GM12878 (cell line): ENCODE results near the gene A1BG. TPM values are rescaled to one million over a fixed set of nuclear protein-coding genes. Genes with fewer than 3 reads are reported as not detected.

Experiments
- ATF7 ChIP-seq: fragments of 450-650 bp; IDR thresholded peaks from 2 replicates; pipeline ENCODE4 v1.6.1; 2016; ENCODE audit warnings: low read depth, mild to moderate bottlenecking
- EZH2 ChIP-seq: IDR thresholded peaks from 2 replicates; pipeline ENCODE4 v1.6.1; 2012; ENCODE audit warnings: low read depth, mild to moderate bottlenecking, control low read depth, inconsistent platforms, low read length, borderline replicate concordance; ENCODE audit not compliant: control insufficient read depth
- HDAC6 ChIP-seq: fragments of 200-600 bp; sonication (generic); IDR thresholded peaks from one replicate; pipeline ENCODE4 v1.8.0; 2017; ENCODE audit warnings: antibody characterized with exemption; ENCODE audit not compliant: unreplicated experiment
- HDGF ChIP-seq: fragments of 450-650 bp; IDR thresholded peaks from 2 replicates; pipeline ENCODE4 v1.6.1; 2016; ENCODE audit warnings: antibody characterized with exemption
- KLF5 ChIP-seq: fragments of 450-650 bp; IDR thresholded peaks from 2 replicates; pipeline ENCODE4 v1.6.1; 2014; ENCODE audit warnings: mild to moderate bottlenecking; ENCODE audit not compliant: partially characterized antibody
- MEF2B ChIP-seq: fragments of 450-650 bp; IDR thresholded peaks from 2 replicates; pipeline ENCODE4 v1.6.1; 2018; ENCODE audit warnings: mild to moderate bottlenecking, moderate library complexity; ENCODE audit not compliant: partially characterized antibody, poor library complexity, severe bottlenecking
- MTA2 ChIP-seq: fragments of 450-650 bp; IDR thresholded peaks from 2 replicates; pipeline ENCODE4 v1.6.1; 2016; ENCODE audit warnings: low read depth, mild to moderate bottlenecking, moderate library complexity
- NFYA ChIP-seq: IDR thresholded peaks from 2 replicates; pipeline ENCODE4 v1.6.1; 2011; ENCODE audit warnings: low read depth, mild to moderate bottlenecking, low read length, improper control_type of control experiment, borderline replicate concordance
- RAD51 ChIP-seq: fragments of 450-650 bp; IDR thresholded peaks from 2 replicates; pipeline ENCODE4 v1.6.1; 2016; ENCODE audit warnings: moderate library complexity, mild to moderate bottlenecking, inconsistent platforms
- ZNF622 ChIP-seq: fragments of 450-650 bp; IDR thresholded peaks from 2 replicates; pipeline ENCODE4 v1.6.1; 2017; ENCODE audit warnings: mild to moderate bottlenecking, inconsistent platforms
- ZZZ3 ChIP-seq: IDR thresholded peaks from 2 replicates; pipeline ENCODE4 v1.6.1; 2011; ENCODE audit warnings: low read depth; ENCODE audit not compliant: control insufficient read depth, insufficient read length
- polyA plus RNA-seq, 11 experiments: library from polyadenylated mRNA; depleted of rRNA in 4 of 11; unstranded in 6 of 11; stranded (reverse) in 5 of 11; fragments of >200 nt; fragmentation: Nextera tagmentation in 4 of 11; fragmentation: Illumina TruSeq in 1 of 11; extraction: Ambion mirVana in 4 of 11; extraction: Trizol in 1 of 11; gene quantifications; 1 replicate in 1 of 11; 2 replicates in 10 of 11; pipeline versions ENCODE4 v1.2.1 to v1.2.3, GENCODE V29; 2011 to 2016; ENCODE audit warnings: inconsistent platforms in 2 of 11, missing spikeins in 2 of 11, low read depth in 1 of 11
- total RNA-seq, 4 experiments: library from RNA; depleted of rRNA in 3 of 4; stranded (reverse); fragments of >200 nt in 3 of 4; fragmentation: Illumina TruSeq in 1 of 4; extraction: Trizol in 1 of 4; gene quantifications; 2 replicates each; pipeline versions ENCODE4 v1.2.1 to v1.2.3, GENCODE V29; 2013 to 2021
- TF ChIP-seq, protein P1 (sequence below): fragments of 450-650 bp; IDR thresholded peaks from 2 replicates; pipeline ENCODE4 v1.6.1; 2017; ENCODE audit warnings: mild to moderate bottlenecking, moderate library complexity
- TF ChIP-seq, protein P2 (sequence below): IDR thresholded peaks from 2 replicates; pipeline ENCODE4 v1.6.1; 2012; ENCODE audit warnings: low read depth, low read length, improper control_type of control experiment
- TF ChIP-seq, protein P3 (sequence below): fragments of 450-650 bp; formaldehyde crosslinking; IDR thresholded peaks from 2 replicates; pipeline ENCODE4 v1.4.0; 2020; ENCODE audit warnings: mild to moderate bottlenecking, moderate library complexity
- TF ChIP-seq, protein P4 (sequence below): IDR thresholded peaks from 2 replicates; pipeline ENCODE4 v1.6.1; 2012; ENCODE audit warnings: low read depth, low read length, improper control_type of control experiment
- TF ChIP-seq, protein P5 (sequence below): fragments of 450-650 bp; formaldehyde crosslinking; IDR thresholded peaks from 2 replicates; pipeline ENCODE4 v1.4.0; 2022; ENCODE audit warnings: mild to moderate bottlenecking, moderate library complexity

A1BG gene
- total and polyA plus RNA-seq, 10 of the 15 experiments (the other 5 are each of a cell fraction or from before 2014, with no cell fraction given), result 0.34 to 29.6 (median 11.8) TPM

DNA sequence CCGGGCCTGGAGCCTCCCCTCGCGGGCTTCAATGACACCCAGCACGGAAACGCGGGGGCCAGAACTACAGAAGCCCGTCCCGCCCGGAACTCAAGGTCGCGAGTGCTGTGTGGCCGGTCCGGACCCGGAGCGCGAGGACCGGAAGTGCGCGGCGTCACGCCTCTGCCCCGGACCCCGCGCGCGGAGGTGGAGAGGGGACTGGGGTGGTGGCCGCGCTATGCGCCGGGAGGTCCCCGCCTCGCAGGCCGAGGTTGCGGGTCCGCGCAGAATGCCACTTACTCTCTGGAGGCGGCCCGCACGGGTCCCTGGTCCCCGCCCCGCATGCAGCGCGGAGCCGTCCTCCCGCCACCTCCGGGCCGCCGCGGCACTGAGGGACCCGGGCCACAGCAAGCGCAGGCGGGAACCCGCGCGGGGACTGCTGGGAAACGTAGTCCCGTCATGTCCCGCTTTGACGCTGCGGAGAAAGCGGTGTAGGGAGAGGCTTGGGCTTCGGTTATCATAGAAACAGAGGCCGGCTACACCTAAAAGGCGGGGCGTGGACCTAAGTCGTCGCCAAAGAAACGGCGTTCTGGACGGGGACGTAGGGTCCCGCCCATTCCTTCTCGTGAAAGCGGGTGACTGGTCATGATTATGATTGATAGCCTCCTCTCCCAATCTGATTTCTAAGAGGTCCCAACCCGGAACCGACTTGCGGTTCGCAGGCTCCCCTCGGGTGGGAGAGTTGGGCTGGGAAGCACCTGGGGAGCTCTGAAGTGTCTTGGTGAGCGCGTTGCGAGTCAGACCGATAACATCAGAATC lies 27.6 kb upstream of the A1BG start, which contains the start of gene ZNF837 (continued):
- TF ChIP-seq, protein P1, sequence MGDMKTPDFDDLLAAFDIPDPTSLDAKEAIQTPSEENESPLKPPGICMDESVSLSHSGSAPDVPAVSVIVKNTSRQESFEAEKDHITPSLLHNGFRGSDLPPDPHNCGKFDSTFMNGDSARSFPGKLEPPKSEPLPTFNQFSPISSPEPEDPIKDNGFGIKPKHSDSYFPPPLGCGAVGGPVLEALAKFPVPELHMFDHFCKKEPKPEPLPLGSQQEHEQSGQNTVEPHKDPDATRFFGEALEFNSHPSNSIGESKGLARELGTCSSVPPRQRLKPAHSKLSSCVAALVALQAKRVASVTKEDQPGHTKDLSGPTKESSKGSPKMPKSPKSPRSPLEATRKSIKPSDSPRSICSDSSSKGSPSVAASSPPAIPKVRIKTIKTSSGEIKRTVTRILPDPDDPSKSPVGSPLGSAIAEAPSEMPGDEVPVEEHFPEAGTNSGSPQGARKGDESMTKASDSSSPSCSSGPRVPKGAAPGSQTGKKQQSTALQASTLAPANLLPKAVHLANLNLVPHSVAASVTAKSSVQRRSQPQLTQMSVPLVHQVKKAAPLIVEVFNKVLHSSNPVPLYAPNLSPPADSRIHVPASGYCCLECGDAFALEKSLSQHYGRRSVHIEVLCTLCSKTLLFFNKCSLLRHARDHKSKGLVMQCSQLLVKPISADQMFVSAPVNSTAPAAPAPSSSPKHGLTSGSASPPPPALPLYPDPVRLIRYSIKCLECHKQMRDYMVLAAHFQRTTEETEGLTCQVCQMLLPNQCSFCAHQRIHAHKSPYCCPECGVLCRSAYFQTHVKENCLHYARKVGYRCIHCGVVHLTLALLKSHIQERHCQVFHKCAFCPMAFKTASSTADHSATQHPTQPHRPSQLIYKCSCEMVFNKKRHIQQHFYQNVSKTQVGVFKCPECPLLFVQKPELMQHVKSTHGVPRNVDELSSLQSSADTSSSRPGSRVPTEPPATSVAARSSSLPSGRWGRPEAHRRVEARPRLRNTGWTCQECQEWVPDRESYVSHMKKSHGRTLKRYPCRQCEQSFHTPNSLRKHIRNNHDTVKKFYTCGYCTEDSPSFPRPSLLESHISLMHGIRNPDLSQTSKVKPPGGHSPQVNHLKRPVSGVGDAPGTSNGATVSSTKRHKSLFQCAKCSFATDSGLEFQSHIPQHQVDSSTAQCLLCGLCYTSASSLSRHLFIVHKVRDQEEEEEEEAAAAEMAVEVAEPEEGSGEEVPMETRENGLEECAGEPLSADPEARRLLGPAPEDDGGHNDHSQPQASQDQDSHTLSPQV, result no peak
- TF ChIP-seq HDAC6, result no peak
- TF ChIP-seq, protein P2, sequence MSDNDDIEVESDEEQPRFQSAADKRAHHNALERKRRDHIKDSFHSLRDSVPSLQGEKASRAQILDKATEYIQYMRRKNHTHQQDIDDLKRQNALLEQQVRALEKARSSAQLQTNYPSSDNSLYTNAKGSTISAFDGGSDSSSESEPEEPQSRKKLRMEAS, result peak; percentile 47; the same call in 1 of the 2 replicates
- TF ChIP-seq MEF2B, result peak; percentile 56
- no peak for TF ChIP-seq RAD51
- TF ChIP-seq NFYA, result peak; percentile 41; the same call in 1 of the 2 replicates
- TF ChIP-seq KLF5, result peak; percentile 78
- TF ChIP-seq, protein P3, sequence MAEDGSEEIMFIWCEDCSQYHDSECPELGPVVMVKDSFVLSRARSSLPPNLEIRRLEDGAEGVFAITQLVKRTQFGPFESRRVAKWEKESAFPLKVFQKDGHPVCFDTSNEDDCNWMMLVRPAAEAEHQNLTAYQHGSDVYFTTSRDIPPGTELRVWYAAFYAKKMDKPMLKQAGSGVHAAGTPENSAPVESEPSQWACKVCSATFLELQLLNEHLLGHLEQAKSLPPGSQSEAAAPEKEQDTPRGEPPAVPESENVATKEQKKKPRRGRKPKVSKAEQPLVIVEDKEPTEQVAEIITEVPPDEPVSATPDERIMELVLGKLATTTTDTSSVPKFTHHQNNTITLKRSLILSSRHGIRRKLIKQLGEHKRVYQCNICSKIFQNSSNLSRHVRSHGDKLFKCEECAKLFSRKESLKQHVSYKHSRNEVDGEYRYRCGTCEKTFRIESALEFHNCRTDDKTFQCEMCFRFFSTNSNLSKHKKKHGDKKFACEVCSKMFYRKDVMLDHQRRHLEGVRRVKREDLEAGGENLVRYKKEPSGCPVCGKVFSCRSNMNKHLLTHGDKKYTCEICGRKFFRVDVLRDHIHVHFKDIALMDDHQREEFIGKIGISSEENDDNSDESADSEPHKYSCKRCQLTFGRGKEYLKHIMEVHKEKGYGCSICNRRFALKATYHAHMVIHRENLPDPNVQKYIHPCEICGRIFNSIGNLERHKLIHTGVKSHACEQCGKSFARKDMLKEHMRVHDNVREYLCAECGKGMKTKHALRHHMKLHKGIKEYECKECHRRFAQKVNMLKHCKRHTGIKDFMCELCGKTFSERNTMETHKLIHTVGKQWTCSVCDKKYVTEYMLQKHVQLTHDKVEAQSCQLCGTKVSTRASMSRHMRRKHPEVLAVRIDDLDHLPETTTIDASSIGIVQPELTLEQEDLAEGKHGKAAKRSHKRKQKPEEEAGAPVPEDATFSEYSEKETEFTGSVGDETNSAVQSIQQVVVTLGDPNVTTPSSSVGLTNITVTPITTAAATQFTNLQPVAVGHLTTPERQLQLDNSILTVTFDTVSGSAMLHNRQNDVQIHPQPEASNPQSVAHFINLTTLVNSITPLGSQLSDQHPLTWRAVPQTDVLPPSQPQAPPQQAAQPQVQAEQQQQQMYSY, result no peak
- TF ChIP-seq, protein P4, sequence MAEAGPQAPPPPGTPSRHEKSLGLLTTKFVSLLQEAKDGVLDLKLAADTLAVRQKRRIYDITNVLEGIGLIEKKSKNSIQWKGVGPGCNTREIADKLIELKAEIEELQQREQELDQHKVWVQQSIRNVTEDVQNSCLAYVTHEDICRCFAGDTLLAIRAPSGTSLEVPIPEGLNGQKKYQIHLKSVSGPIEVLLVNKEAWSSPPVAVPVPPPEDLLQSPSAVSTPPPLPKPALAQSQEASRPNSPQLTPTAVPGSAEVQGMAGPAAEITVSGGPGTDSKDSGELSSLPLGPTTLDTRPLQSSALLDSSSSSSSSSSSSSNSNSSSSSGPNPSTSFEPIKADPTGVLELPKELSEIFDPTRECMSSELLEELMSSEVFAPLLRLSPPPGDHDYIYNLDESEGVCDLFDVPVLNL, result 0 out of 2 replicates have a peak, but pooled peaks have one; percentile 25
- TF ChIP-seq HDGF, result peak; percentile 76
- no peak for TF ChIP-seq MTA2
- no peak for TF ChIP-seq ZZZ3
- no peak for TF ChIP-seq ZNF622
- TF ChIP-seq, protein P5, sequence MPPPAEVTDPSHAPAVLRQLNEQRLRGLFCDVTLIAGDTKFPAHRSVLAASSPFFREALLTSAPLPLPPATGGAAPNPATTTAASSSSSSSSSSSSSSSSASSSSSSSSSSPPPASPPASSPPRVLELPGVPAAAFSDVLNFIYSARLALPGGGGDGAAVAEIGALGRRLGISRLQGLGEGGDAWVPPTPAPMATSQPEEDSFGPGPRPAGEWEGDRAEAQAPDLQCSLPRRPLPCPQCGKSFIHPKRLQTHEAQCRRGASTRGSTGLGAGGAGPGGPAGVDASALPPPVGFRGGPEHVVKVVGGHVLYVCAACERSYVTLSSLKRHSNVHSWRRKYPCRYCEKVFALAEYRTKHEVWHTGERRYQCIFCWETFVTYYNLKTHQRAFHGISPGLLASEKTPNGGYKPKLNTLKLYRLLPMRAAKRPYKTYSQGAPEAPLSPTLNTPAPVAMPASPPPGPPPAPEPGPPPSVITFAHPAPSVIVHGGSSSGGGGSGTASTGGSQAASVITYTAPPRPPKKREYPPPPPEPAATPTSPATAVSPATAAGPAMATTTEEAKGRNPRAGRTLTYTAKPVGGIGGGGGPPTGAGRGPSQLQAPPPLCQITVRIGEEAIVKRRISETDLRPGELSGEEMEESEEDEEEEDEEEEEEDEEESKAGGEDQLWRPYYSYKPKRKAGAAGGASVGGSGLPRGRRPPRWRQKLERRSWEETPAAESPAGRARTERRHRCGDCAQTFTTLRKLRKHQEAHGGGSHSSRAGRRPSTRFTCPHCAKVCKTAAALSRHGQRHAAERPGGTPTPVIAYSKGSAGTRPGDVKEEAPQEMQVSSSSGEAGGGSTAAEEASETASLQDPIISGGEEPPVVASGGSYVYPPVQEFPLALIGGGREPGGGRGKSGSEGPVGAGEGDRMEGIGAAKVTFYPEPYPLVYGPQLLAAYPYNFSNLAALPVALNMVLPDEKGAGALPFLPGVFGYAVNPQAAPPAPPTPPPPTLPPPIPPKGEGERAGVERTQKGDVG (CRISPR knock-in tag), result no peak
- peak; percentile 56; the same call in 1 of the 2 replicates for TF ChIP-seq ATF7
- TF ChIP-seq EZH2, result no peak
